ENCODE measurements around the gene ATXN7L1.

DNA sequence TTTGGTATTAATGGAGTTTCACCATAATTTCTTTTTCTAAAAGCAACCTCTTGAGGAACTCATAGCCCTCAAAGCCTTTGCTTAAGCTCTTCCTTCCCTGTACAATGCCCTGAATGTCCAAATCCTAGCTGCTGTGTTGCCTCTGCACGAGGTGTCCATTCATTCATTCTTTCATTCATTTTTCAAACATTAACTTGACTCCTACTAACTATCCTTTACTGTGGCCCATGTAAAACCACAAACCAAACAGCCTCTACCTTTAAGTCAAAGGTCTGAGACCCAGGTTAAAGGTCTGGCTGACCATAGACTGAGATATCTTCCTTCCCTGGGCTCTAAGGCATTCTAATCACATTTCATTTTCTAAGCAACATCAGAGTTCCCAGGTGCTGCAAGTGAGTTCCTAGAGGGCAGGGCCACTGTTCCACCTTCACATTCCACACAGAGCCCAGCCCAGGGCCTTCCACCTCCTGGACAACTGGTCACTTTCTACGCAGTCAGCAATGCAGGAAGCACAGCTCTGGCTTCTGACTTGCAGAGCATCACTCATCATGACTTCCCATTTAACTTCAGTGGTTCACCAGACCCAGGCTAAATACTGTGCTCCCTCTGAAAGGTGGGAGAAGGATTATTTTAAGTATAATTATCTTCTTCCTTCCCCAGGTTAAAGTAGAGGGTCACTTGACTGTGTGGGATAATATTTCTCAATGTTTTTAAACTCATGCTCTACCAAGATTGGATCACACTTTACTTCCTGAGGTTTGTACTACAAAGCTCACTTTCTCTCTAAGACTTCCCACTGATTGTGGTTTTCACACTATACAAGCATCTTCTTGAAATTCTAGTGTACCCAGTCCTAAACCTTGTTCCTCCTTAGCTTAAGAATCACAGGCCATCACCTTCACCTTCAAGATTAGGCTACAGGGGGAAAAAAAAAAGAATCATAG is 19.1 kb downstream of the ATXN7L1 start:
- TF ChIP-seq, protein P1, sequence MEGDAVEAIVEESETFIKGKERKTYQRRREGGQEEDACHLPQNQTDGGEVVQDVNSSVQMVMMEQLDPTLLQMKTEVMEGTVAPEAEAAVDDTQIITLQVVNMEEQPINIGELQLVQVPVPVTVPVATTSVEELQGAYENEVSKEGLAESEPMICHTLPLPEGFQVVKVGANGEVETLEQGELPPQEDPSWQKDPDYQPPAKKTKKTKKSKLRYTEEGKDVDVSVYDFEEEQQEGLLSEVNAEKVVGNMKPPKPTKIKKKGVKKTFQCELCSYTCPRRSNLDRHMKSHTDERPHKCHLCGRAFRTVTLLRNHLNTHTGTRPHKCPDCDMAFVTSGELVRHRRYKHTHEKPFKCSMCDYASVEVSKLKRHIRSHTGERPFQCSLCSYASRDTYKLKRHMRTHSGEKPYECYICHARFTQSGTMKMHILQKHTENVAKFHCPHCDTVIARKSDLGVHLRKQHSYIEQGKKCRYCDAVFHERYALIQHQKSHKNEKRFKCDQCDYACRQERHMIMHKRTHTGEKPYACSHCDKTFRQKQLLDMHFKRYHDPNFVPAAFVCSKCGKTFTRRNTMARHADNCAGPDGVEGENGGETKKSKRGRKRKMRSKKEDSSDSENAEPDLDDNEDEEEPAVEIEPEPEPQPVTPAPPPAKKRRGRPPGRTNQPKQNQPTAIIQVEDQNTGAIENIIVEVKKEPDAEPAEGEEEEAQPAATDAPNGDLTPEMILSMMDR (IDR thresholded peaks at IDR 0.05) = no peak
- no peak for TF ChIP-seq POLR2A (IDR thresholded peaks at IDR 0.05)
- no peak for TF ChIP-seq POLR2AphosphoS5 (IDR thresholded peaks at IDR 0.05)

Data from prostate gland (tissue), 2 donors.